Tibial nerve (tissue), 3 donors: ENCODE results near the gene CCDC110.

Source experiments
- CTCF ChIP-seq, 5 experiments: fragments of 200-600 bp in 3 of 5; fragments of 450-650 bp in 2 of 5; sonication (generic) in 3 of 5; IDR thresholded peaks; one replicate each; pipeline ENCODE4 v1.5.1; 2016 to 2019; ENCODE audit warnings: antibody characterized with exemption in 5 of 5, mild to moderate bottlenecking in 3 of 5, moderate library complexity in 2 of 5
- POLR2A ChIP-seq, 2 donors: fragments of 450-650 bp; IDR thresholded peaks; one replicate each; pipeline ENCODE4 v1.6.1; 2017; ENCODE audit warnings: antibody characterized with exemption in 2 of 2, mild to moderate bottlenecking in 2 of 2, moderate library complexity in 2 of 2

DNA sequence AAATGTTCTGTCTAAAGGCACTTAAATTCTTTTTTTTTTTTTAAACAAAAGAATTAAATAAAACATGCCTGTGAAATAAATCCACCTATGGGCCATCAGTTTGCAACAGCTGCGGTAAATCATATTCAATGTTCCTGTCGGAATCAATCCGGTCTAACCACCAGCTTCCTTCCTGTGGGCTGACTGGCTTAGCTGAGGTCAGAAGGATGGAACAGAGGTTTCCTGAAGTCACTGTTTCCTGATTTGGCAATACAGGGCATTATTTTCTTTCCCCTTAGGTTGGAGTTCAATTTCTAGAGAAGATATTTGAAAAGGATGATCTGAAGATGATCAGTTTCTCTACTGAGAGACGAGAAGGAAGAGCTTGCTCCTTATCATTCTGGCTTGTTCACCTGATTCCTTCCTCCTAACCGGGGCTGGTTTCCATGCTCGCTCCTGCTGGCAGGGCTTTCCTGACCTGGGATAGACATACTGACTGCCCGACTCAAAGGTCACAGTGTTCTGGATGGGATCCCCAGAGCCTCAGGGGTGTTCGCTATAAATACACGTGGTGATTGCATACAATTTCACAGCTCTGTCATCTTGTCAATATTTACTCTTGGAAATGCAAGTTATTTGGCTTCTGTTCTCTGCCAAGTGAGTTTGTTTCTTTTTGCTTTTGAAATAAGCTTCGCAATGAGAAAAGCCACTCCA, 42.1 kb upstream of the CCDC110 start:
- TF ChIP-seq CTCF (IDR thresholded peaks at IDR 0.05): no peak
- no peak for TF ChIP-seq POLR2A (IDR thresholded peaks at IDR 0.05)
